SIG-M5 (cell line): Measurements from ENCODE around the gene PGA5.

Source experiments
- DNase-seq: peaks from one replicate; lab custom pipeline; 2025; lab: John Stamatoyannopoulos, UW

Gene PGA5

DNA sequence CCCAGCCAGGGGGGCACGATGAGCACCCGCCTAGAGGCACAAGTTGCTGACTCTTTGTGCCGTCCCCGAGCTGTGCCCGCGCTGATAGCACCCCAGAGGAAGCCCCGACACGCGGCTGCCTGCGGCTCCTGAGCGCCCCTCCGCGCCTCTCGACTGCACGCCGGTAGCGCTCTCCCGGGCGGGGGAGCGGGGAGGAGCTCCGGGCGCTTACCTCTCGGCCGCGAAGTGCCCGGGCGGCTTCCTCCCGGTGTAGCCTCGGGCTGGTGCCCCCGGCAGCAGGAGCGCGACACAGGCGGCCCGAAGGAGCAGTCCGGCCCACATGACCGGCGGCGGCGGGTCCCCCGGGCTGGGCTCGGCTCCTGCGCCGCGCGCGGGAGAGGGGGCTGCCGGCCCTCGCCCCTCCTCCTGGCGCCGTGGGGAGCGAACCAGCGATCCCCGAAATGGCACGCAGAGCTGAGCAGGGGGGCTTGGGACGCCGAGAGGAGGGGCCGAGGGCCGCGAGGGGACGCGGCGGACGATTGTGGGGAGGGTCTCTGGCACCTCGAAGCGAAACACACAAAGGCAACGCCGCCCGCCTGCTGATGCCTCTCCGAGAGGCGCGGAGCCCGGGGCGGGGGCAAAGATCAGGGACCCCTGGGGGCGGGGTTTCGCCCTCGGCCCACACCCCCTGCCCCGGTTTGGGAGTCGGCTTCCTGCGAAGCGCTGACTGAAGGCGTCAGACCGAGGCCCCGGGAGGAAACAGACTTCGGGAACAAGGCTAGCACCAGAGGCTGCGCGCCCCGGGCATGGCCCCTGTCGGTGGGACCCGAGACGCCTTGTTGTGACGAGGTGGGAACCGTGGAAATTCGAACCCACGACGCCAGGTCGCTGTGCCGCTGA lies 54.0 kb downstream of the PGA5 start, which contains the start of gene VWCE:
Gene VWCE (minus strand): TSS at position 600 of the 879 bp plus-strand sequence. CDS start 279 bp downstream, at position 321.
- DNase-seq, result no peak

GRCh38 chr11:61295596-61295926 lies 54.6 kb downstream of the PGA5 start:
- no peak for DNase-seq

GRCh38 chr11:61297341-61297740 lies 56.4 kb downstream of the PGA5 start:
- DNase-seq, result no peak

DNA sequence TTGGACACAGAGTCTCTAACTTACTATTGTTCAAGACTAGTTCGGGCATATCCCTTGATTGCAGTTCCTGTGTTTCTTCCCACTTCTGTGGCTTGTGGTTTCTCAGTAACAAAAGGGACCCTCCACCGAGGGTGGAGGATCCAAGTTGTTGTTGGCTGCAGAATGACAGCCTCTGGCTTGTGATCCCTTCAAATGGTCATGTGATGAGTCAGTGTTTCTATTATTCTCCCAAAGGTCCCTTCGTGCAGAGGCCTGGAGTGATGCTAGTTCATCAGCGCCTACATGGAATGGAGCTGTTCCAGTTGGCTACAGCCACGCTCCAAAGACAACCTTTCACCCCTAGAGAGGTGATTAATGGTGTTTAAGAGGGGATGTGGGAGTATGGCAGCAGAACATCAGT lies 56.8 kb downstream of the PGA5 start:
- DNase-seq, result no peak

- no peak for DNase-seq
Observed at GRCh38 chr11:61298663-61299244, 57.8 kb downstream of the PGA5 start.
